Activated CD8-positive, alpha-beta T cell treated with anti-CD3 and anti-CD28 coated beads for 36 hours (primary cell): ENCODE measurements around the gene TPI1. TPM values are rescaled to one million over a fixed set of nuclear protein-coding genes. Genes with fewer than 3 reads are reported as not detected.
A peak's percentile ranks its signal among the peaks of the same experiment; 100 is the strongest.

Experiments
- ATAC-seq: fragments of 200-7000 bp; cut with Tn5 transposase; one replicate; pipeline ENCODE4 v1.10.0; 2021; ENCODE audit warnings: mild to moderate bottlenecking, moderate library complexity
- CTCF ChIA-PET: fragments of 350-600 bp; sonication (Branson Sonifier 250); formaldehyde crosslinking; loops from one replicate; lab custom pipeline; 2021; ENCODE audit warnings: antibody characterized with exemption; lab: Charles Lee
- POLR2A ChIA-PET: fragments of 350-600 bp; sonication (Branson Sonifier 250); formaldehyde crosslinking; loops from one replicate; lab custom pipeline; 2021; ENCODE audit warnings: antibody characterized with exemption; lab: Charles Lee
- DNase-seq: peaks from one replicate; pipeline ENCODE4 v3.0.0-alpha.2; 2020
- H3K27ac Mint-ChIP-seq: one replicate; pipeline ENCODE4 v1.8.0; 2021; ENCODE audit warnings: mild to moderate bottlenecking, mixed read lengths
- H3K27me3 Mint-ChIP-seq: one replicate; pipeline ENCODE4 v1.8.0; 2021; ENCODE audit warnings: mixed read lengths
- H3K36me3 Mint-ChIP-seq: one replicate; pipeline ENCODE4 v1.8.0; 2021; ENCODE audit warnings: low read depth, mixed read lengths
- H3K4me1 Mint-ChIP-seq: one replicate; pipeline ENCODE4 v1.8.0; 2021; ENCODE audit warnings: low read depth, mixed read lengths
- H3K4me3 Mint-ChIP-seq: one replicate; pipeline ENCODE4 v1.8.0; 2021; ENCODE audit warnings: mild to moderate bottlenecking, moderate library complexity, mixed read lengths
- H3K9me3 Mint-ChIP-seq: one replicate; pipeline ENCODE4 v1.8.0; 2021; ENCODE audit warnings: mixed read lengths
- intact Hi-C: fragments of 100-400 bp; cut with micrococcal nuclease; formaldehyde crosslinking; loops from one replicate; pipeline ENCODE4 v1.10.0; 2022
- total RNA-seq, 2 experiments: library from RNA; stranded (reverse); gene quantifications; one replicate each; pipeline ENCODE4 v1.2.3, GENCODE V29; 2021
- TF ChIP-seq, protein P1 (sequence below): fragments of 200-600 bp; IDR thresholded peaks from one replicate; pipeline ENCODE4 v1.8.0; 2022; ENCODE audit warnings: antibody characterized with exemption, mild to moderate bottlenecking

TPI1 gene
- total RNA-seq, 2 experiments from 2014 or later = 1,714 to 1,776 TPM

DNA sequence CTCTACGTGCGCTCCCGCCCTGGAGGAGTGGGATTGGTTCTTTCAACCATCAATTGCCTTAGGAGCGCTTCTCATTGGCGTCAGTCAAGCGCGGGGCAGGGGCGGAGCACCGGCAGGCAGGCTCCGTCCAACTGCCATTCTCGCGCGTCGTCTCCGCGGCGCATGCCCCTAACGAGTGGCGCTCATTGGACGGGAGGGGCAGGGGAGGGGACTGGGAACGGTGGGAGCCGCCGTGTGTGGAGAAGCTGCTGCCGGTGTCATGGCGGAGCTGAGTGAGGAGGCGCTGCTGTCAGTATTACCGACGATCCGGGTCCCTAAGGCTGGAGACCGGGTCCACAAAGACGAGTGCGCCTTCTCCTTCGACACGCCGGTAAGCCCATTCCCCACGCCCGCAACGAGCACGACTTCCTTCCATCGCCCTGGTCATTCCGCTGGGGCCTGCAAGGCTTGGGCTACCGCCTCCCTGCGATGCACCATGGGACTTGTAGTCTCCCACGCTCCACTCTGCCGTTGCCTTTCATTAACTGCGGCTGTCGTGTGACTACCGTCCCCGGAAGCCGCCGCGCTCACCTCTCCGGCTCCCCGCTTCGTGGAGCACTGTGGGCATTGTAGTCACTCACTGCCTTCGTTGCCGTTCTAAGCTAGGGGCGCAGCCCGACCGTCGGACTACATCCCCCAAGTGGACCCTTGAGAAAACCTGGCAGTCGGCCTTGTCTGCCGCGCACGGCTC, 15.2 kb upstream of the TPI1 start, which contains the start of gene USP5:
TSS of gene USP5 (plus strand) at position 230 of the 730 bp plus-strand sequence. CDS start at position 260, 30 bp downstream.
- Mint-ChIP-seq H3K4me3 (peak within 1 kb of the TSS; percentile 86), H3K36me3 (peaks cover 36% of the 10 kb centered on the region), H3K27me3 (no peaks in the 10 kb centered on the region), H3K27ac (peak within 1 kb of the TSS; percentile 98), H3K9me3 (no peaks in the 10 kb centered on the region), H3K4me1 (peaks cover 29% of the 10 kb centered on the region)
- intact Hi-C loops = no loop called here
- TF ChIP-seq, protein P1, sequence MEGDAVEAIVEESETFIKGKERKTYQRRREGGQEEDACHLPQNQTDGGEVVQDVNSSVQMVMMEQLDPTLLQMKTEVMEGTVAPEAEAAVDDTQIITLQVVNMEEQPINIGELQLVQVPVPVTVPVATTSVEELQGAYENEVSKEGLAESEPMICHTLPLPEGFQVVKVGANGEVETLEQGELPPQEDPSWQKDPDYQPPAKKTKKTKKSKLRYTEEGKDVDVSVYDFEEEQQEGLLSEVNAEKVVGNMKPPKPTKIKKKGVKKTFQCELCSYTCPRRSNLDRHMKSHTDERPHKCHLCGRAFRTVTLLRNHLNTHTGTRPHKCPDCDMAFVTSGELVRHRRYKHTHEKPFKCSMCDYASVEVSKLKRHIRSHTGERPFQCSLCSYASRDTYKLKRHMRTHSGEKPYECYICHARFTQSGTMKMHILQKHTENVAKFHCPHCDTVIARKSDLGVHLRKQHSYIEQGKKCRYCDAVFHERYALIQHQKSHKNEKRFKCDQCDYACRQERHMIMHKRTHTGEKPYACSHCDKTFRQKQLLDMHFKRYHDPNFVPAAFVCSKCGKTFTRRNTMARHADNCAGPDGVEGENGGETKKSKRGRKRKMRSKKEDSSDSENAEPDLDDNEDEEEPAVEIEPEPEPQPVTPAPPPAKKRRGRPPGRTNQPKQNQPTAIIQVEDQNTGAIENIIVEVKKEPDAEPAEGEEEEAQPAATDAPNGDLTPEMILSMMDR = no peak
- peak; percentile 79 for ATAC-seq
- peak; percentile 99 for DNase-seq
- POLR2A ChIA-PET = interaction anchor here (0.5 to 11.4 kb wide), 27 partner anchors 8 to 317 kb away, joined by 3 to 218 read pairs (median 5); partner anchors contain the start of genes C12orf57, COPS7A, GAPDH and GNB3
- CTCF ChIA-PET = interaction anchor here (0.8 to 7.2 kb wide), 20 partner anchors 10 to 387 kb away, joined by 3 to 124 read pairs (median 4); partner anchors contain the start of genes COPS7A, MLF2, P3H3 and SPSB2

DNA sequence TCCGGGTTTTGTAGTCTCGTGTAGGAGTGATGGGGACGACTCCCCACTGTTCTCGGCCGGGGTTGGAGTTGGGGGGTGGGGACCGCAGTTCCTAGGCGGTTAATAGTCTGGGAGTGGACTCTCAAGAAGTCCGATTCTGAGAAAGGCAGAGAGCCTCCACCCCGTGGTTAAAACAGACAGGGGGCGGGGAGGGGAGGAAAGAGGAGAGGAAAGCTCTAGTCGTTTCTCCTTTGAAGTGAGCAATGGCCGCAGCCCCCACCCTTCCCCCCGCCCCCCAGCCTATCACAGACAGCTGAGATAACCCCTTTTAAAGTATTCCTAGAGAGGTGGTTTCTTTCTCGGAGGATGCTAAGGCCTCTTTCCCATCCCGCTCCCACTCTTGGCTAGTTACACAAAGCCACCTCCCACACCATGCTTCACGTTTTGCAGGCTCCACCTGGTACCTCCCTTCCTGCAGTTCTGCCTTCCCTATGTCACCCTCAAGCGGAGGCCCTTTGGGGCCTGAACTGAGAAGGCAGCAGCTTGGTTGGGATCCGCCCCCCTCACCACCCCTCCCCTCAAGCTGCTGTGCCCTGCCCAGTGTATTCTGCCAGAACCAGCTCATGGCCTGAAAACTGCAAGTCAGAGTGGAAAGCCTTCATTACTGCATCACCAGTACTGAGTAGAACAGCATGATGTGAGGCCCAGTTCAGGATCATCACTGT, 14.5 kb upstream of the TPI1 start:
- Mint-ChIP-seq H3K27ac (peak overlapping the region; percentile 98), H3K27me3 (no peaks in the 10 kb centered on the region), H3K36me3 (peaks cover 37% of the 10 kb centered on the region), H3K9me3 (no peaks in the 10 kb centered on the region), H3K4me1 (peaks cover 29% of the 10 kb centered on the region), H3K4me3 (peak overlapping the region; percentile 86)
- ChIA-PET POLR2A (interaction anchor here (0.6 to 11.4 kb wide), 20 partner anchors 8 to 316 kb away, joined by 3 to 218 read pairs (median 5); partner anchors contain the start of genes C12orf57, COPS7A, MLF2 and P3H3), CTCF (interaction anchor here (0.7 to 7.2 kb wide), 16 partner anchors 9 to 387 kb away, joined by 3 to 124 read pairs (median 4); partner anchors contain the start of genes COPS7A, LPCAT3, MLF2 and P3H3)
- DNase-seq (peak; percentile 86), ATAC-seq (peak; percentile 9)
- intact Hi-C loops = no loop called here
- TF ChIP-seq, protein P1 = no peak

DNA sequence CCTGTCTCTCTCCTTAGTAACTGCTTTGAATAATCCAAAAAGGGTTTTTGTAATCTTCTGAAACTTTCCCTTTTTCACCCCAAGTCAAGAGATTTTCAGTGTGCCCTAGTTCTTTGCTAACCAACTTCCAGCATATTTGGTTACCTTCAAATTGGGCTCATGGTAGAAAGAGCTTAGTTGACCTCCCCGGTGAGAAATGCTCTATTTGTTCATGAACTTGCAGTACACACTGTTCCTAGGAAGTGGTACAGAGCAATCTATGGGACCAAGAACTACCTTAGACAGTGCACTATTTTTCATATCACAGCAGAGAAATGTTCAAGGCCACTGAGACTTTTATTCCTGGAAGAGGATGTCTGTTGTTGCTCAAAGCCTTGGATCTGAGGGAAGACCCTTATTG, 13.7 kb upstream of the TPI1 start:
- peaks cover 29% of the 10 kb centered on the region for H3K4me1 Mint-ChIP-seq
- no peaks in the 10 kb centered on the region for H3K27me3 Mint-ChIP-seq
- peaks cover 38% of the 10 kb centered on the region for H3K36me3 Mint-ChIP-seq
- peak overlapping the region; percentile 86 for H3K4me3 Mint-ChIP-seq
- ATAC-seq (no peak), DNase-seq (no peak)
- POLR2A ChIA-PET = interaction anchor here (0.9 to 11.4 kb wide), 14 partner anchors 8 to 317 kb away, joined by 3 to 218 read pairs (median 6); partner anchors contain the start of genes C12orf57, MLF2, P3H3 and RNU7-1
- CTCF ChIA-PET = interaction anchor here (0.7 to 7.2 kb wide), 8 partner anchors 9 to 165 kb away, joined by 3 to 124 read pairs (median 8); partner anchors contain the start of genes LPCAT3, MLF2, P3H3 and SPSB2
- intact Hi-C loops = no loop called here
- H3K9me3 Mint-ChIP-seq = no peaks in the 10 kb centered on the region
- TF ChIP-seq, protein P1 = no peak
- H3K27ac Mint-ChIP-seq = peak overlapping the region; percentile 98

DNA sequence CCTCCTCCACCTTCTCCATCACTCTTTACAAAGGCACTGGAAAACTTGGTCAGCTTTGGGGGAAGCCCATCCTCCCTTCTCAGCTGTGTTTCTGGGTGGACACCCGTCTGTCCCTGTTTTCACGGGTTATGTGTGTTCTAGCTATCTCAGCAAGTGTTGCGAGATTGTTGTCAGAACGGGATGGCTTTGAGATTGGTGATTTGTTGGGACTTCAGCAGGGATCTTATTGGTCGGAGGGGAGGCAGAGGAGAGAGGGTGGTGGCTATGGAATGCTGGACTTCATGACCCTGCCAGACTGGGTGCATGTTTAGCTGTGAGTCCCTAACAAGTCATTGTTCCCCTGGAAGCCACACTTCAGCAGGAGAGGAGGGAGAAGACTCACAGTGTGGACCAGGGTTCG, 13.3 kb upstream of the TPI1 start:
- DNase-seq (no peak), ATAC-seq (no peak)
- TF ChIP-seq, protein P1 = no peak
- Mint-ChIP-seq H3K9me3 (no peaks in the 10 kb centered on the region), H3K27me3 (no peaks in the 10 kb centered on the region), H3K4me3 (peak overlapping the region; percentile 86), H3K4me1 (peaks cover 29% of the 10 kb centered on the region), H3K36me3 (peaks cover 41% of the 10 kb centered on the region), H3K27ac (peak overlapping the region; percentile 98)
- POLR2A ChIA-PET = interaction anchor here (1.2 to 11.4 kb wide), 7 partner anchors 15 to 186 kb away, joined by 3 to 218 read pairs (median 5); partner anchors contain the start of genes C12orf57, MLF2, P3H3 and RNU7-1
- CTCF ChIA-PET = interaction anchor here (1.0 to 7.2 kb wide), 6 partner anchors 8 to 112 kb away, joined by 3 to 124 read pairs (median 15); partner anchors contain the start of genes MLF2, SPSB2 and TPI1
- intact Hi-C loops = no loop called here
